ENCODE data around the gene VSTM1.
A peak's percentile ranks its signal among the peaks of the same experiment; 100 is the strongest.

Gene VSTM1

DNA sequence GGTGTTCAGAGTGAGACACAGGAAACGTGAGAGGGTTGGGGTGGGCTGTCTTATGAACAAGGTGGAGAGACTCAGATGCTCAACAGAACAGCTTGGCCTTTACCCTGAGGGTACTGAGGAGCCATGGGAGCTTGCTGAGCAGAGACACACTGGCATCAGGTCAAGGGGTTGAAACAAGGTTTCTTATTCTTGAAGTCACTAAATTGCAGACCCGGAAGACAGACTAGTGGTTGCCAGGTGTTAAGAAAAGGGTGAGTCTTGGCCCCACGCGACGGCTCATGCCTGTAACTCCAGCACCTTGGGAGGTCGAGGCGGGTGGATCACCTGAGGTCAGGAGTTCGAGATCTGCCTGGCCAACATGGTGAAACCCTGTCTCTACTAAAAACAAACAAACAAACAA lies 49.8 kb downstream of the VSTM1 start (continued):
- no peak for TF ChIP-seq ZNF10 (tag by site-specific recombination; IDR thresholded peaks at IDR 0.05)
- TF ChIP-seq, protein P1, sequence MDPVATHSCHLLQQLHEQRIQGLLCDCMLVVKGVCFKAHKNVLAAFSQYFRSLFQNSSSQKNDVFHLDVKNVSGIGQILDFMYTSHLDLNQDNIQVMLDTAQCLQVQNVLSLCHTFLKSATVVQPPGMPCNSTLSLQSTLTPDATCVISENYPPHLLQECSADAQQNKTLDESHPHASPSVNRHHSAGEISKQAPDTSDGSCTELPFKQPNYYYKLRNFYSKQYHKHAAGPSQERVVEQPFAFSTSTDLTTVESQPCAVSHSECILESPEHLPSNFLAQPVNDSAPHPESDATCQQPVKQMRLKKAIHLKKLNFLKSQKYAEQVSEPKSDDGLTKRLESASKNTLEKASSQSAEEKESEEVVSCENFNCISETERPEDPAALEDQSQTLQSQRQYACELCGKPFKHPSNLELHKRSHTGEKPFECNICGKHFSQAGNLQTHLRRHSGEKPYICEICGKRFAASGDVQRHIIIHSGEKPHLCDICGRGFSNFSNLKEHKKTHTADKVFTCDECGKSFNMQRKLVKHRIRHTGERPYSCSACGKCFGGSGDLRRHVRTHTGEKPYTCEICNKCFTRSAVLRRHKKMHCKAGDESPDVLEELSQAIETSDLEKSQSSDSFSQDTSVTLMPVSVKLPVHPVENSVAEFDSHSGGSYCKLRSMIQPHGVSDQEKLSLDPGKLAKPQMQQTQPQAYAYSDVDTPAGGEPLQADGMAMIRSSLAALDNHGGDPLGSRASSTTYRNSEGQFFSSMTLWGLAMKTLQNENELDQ (tag by site-specific recombination; IDR thresholded peaks at IDR 0.05; ENCODE audit: low read depth): no peak
- TF ChIP-seq, protein P2, sequence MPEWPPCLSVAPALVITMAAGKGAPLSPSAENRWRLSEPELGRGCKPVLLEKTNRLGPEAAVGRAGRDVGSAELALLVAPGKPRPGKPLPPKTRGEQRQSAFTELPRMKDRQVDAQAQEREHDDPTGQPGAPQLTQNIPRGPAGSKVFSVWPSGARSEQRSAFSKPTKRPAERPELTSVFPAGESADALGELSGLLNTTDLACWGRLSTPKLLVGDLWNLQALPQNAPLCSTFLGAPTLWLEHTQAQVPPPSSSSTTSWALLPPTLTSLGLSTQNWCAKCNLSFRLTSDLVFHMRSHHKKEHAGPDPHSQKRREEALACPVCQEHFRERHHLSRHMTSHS (tag by site-specific recombination; IDR thresholded peaks at IDR 0.05): no peak
- TF ChIP-seq KLF10 (tag by site-specific recombination; IDR thresholded peaks at IDR 0.05): no peak

- no peaks in the 10 kb centered on the region for H3K9me3 ChIP-seq (ENCODE audit: control insufficient read depth, insufficient read depth, low read depth, low read length)
- ChIA-PET POLR2A (interaction anchor here (0.6 kb wide), 1 partner anchor 191 kb away, joined by 4 read pairs; no protein-coding TSS in a partner anchor), CTCF (interaction anchor here (5.7 kb wide), 1 partner anchor 12 kb away, joined by 27 read pairs; no protein-coding TSS in a partner anchor)
- H3K36me3 ChIP-seq (ENCODE audit: control insufficient read depth in 2 of 2, insufficient read depth in 1 of 2, low read length in 2 of 2): no peaks in the 10 kb centered on the region
- H3K4me1 ChIP-seq (ENCODE audit: control insufficient read depth, insufficient read depth, low read length): peaks cover 4% of the 10 kb centered on the region; the same call in 1 of the 2 replicates
- H3K4me3 ChIP-seq (ENCODE audit: low read depth, low read length): no peak overlapping the region
- H3K27ac ChIP-seq (ENCODE audit: extremely low read depth, low read depth, low read length): no peak overlapping the region
- TF ChIP-seq ZNF292 (tag by site-specific recombination; IDR thresholded peaks at IDR 0.05; ENCODE audit: borderline replicate concordance, low read depth) (no peak), ZFHX2 (tag by site-specific recombination; conservative IDR thresholded peaks at IDR 0.05) (peak; percentile 60; the same call in 1 of the 2 replicates), EGR2 (tag by site-specific recombination; IDR thresholded peaks at IDR 0.05; ENCODE audit: low read depth) (peak; percentile 73)
Observed at GRCh38 chr19:54011507-54012211, 52.0 kb downstream of the VSTM1 start.

GRCh38 chr19:54010474-54010873 lies 53.2 kb downstream of the VSTM1 start:
- CTCF ChIA-PET: interaction anchor here (0.6 to 5.7 kb wide), 2 partner anchors 14 to 200 kb away, joined by 3 to 27 read pairs; no protein-coding TSS in a partner anchor
- Histone ChIP-seq H3K9me3 (ENCODE audit: control insufficient read depth, insufficient read depth, low read depth, low read length) (no peaks in the 10 kb centered on the region), H3K27ac (ENCODE audit: extremely low read depth, low read depth, low read length) (no peak overlapping the region), H3K4me3 (ENCODE audit: low read depth, low read length) (no peak overlapping the region), H3K36me3 (ENCODE audit: control insufficient read depth in 2 of 2, insufficient read depth in 1 of 2, low read length in 2 of 2) (no peaks in the 10 kb centered on the region), H3K4me1 (ENCODE audit: control insufficient read depth, insufficient read depth, low read length) (peaks cover 4% of the 10 kb centered on the region; the same call in 1 of the 2 replicates)
- TF ChIP-seq HIC1 (tag by site-specific recombination; IDR thresholded peaks at IDR 0.05): no peak
- no peak for TF ChIP-seq ZIC2 (tag by site-specific recombination; IDR thresholded peaks at IDR 0.05)
- no peak for TF ChIP-seq ZSCAN16 (tag by site-specific recombination; IDR thresholded peaks at IDR 0.05)
- peak; percentile 72 for TF ChIP-seq ZNF121 (tag by site-specific recombination; IDR thresholded peaks at IDR 0.05)
- POLR2A ChIA-PET: interaction anchor here (0.7 kb wide), 2 partner anchors 72 to 756 kb away, joined by 3 to 4 read pairs; no protein-coding TSS in a partner anchor

DNA sequence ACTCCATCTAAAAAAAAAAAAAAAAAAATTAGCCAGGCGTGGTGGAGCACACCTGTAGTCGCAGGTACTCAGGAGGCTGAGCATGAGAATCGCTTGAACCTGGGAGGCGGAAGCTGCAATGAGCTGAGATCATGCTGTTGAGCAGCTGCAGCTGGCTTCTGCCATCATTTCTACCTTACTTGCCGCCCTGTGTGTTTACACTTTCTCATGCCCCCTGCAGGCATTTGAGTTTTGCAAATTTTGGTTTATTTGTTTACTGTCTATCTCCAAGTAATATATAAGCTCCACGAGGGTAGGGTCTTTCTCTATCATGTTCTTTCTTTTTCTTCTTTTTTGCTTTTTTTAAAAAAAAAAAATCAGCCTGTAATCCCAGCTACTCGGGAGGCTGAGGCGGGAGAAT lies 54.3 kb downstream of the VSTM1 start:
- Histone ChIP-seq H3K4me3 (ENCODE audit: low read depth, low read length) (no peak overlapping the region), H3K36me3 (ENCODE audit: control insufficient read depth in 2 of 2, insufficient read depth in 1 of 2, low read length in 2 of 2) (no peaks in the 10 kb centered on the region), H3K4me1 (ENCODE audit: control insufficient read depth, insufficient read depth, low read length) (no peaks in the 10 kb centered on the region), H3K27ac (ENCODE audit: extremely low read depth, low read depth, low read length) (no peak overlapping the region), H3K9me3 (ENCODE audit: control insufficient read depth, insufficient read depth, low read depth, low read length) (no peaks in the 10 kb centered on the region)
- POLR2A ChIA-PET: no interaction called here
- no peak for TF ChIP-seq ZNF529 (tag by site-specific recombination; IDR thresholded peaks at IDR 0.05; ENCODE audit: insufficient replicate concordance)
- TF ChIP-seq ZBTB48 (tag by site-specific recombination; IDR thresholded peaks at IDR 0.05): no peak
- TF ChIP-seq, protein P3, sequence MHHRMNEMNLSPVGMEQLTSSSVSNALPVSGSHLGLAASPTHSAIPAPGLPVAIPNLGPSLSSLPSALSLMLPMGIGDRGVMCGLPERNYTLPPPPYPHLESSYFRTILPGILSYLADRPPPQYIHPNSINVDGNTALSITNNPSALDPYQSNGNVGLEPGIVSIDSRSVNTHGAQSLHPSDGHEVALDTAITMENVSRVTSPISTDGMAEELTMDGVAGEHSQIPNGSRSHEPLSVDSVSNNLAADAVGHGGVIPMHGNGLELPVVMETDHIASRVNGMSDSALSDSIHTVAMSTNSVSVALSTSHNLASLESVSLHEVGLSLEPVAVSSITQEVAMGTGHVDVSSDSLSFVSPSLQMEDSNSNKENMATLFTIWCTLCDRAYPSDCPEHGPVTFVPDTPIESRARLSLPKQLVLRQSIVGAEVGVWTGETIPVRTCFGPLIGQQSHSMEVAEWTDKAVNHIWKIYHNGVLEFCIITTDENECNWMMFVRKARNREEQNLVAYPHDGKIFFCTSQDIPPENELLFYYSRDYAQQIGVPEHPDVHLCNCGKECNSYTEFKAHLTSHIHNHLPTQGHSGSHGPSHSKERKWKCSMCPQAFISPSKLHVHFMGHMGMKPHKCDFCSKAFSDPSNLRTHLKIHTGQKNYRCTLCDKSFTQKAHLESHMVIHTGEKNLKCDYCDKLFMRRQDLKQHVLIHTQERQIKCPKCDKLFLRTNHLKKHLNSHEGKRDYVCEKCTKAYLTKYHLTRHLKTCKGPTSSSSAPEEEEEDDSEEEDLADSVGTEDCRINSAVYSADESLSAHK (tag by site-specific recombination; IDR thresholded peaks at IDR 0.05): no peak
- TF ChIP-seq ZNF658 (tag by site-specific recombination; IDR thresholded peaks at IDR 0.05): no peak
- TF ChIP-seq ZNF791 (tag by site-specific recombination; IDR thresholded peaks at IDR 0.05): no peak
- TF ChIP-seq MYNN (tag by site-specific recombination; IDR thresholded peaks at IDR 0.05; ENCODE audit: borderline replicate concordance): no peak
- TF ChIP-seq TRIM28 (IDR thresholded peaks at IDR 0.05; ENCODE audit: borderline replicate concordance, low read length): no peak
- no peak for TF ChIP-seq KLF8 (tag by site-specific recombination; IDR thresholded peaks at IDR 0.05)
- TF ChIP-seq SP2 (tag by site-specific recombination; IDR thresholded peaks at IDR 0.05): no peak
- no peak for TF ChIP-seq SCRT2 (tag by site-specific recombination; IDR thresholded peaks at IDR 0.05)
- CTCF ChIA-PET: interaction anchor here (0.6 to 5.7 kb wide), 4 partner anchors 15 to 414 kb away, joined by 3 to 27 read pairs (median 4); no protein-coding TSS in a partner anchor
